ENCODE results near the gene SHC4. TPM values are rescaled to one million over a fixed set of nuclear protein-coding genes. Genes with fewer than 3 reads are reported as not detected.

The SHC4 gene
- total and polyA plus RNA-seq, 2 of the 13 experiments (the other 11 are each of a cell fraction or from before 2014, with no cell fraction given), result 0.04 TPM; not detected in 1

GRCh38 chr15:48929661-48930060 is 34.1 kb downstream of the SHC4 start:
- H3K79me2 ChIP-seq (ENCODE audit: insufficient read depth, low read length), result no peaks in the 10 kb centered on the region
- TF ChIP-seq, protein P1, sequence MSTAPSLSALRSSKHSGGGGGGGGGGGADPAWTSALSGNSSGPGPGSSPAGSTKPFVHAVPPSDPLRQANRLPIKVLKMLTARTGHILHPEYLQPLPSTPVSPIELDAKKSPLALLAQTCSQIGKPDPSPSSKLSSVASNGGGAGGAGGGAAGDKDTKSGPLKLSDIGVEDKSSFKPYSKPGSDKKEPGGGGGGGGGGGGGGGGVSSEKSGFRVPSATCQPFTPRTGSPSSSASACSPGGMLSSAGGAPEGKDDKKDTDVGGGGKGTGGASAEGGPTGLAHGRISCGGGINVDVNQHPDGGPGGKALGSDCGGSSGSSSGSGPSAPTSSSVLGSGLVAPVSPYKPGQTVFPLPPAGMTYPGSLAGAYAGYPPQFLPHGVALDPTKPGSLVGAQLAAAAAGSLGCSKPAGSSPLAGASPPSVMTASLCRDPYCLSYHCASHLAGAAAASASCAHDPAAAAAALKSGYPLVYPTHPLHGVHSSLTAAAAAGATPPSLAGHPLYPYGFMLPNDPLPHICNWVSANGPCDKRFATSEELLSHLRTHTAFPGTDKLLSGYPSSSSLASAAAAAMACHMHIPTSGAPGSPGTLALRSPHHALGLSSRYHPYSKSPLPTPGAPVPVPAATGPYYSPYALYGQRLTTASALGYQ (CRISPR knock-in tag; IDR thresholded peaks at IDR 0.05), result no peak
- TF ChIP-seq RBAK (CRISPR knock-in tag; IDR thresholded peaks at IDR 0.05) (no peak), ZNF772 (CRISPR knock-in tag; IDR thresholded peaks at IDR 0.05) (no peak), ZNF143 (CRISPR knock-in tag; IDR thresholded peaks at IDR 0.05) (no peak), FOXO4 (CRISPR knock-in tag; conservative IDR thresholded peaks at IDR 0.05) (no peak), ZNF660 (CRISPR knock-in tag; IDR thresholded peaks at IDR 0.05; ENCODE audit: borderline replicate concordance, low read depth) (no peak), ZNF776 (CRISPR knock-in tag; IDR thresholded peaks at IDR 0.05) (no peak), ZFAT (CRISPR knock-in tag; conservative IDR thresholded peaks at IDR 0.05) (no peak), ZSCAN25 (CRISPR knock-in tag; IDR thresholded peaks at IDR 0.05) (no peak), HBP1 (CRISPR knock-in tag; IDR thresholded peaks at IDR 0.05; ENCODE audit: low read depth) (no peak), TARDBP (CRISPR knock-in tag; IDR thresholded peaks at IDR 0.05) (no peak), FLYWCH1 (CRISPR knock-in tag; IDR thresholded peaks at IDR 0.05) (no peak), THAP11 (CRISPR knock-in tag; IDR thresholded peaks at IDR 0.05) (no peak), ZNF530 (CRISPR knock-in tag; IDR thresholded peaks at IDR 0.05; ENCODE audit: low read depth) (no peak), HOXA7 (CRISPR knock-in tag; IDR thresholded peaks at IDR 0.05) (no peak), ETV6 (CRISPR knock-in tag; conservative IDR thresholded peaks at IDR 0.05) (no peak)
- TF ChIP-seq, protein P2, sequence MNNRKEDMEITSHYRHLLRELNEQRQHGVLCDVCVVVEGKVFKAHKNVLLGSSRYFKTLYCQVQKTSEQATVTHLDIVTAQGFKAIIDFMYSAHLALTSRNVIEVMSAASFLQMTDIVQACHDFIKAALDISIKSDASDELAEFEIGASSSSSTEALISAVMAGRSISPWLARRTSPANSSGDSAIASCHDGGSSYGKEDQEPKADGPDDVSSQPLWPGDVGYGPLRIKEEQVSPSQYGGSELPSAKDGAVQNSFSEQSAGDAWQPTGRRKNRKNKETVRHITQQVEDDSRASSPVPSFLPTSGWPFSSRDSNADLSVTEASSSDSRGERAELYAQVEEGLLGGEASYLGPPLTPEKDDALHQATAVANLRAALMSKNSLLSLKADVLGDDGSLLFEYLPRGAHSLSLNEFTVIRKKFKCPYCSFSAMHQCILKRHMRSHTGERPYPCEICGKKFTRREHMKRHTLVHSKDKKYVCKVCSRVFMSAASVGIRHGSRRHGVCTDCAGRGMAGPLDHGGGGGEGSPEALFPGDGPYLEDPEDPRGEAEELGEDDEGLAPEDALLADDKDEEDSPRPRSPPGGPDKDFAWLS (CRISPR knock-in tag; IDR thresholded peaks at IDR 0.05; ENCODE audit: borderline replicate concordance), result no peak
- DNase-seq (ENCODE audit: low spot score), result no peak
- H3K9me3 ChIP-seq (ENCODE audit: low read length), result no peaks in the 10 kb centered on the region
- no peak overlapping the region for H3K27ac ChIP-seq (ENCODE audit: extremely low read length, insufficient read depth, low read length)
- intact Hi-C loops (cut with micrococcal nuclease; ENCODE audit: unreplicated experiment) (no loop called here), in situ Hi-C loops (cut with HindIII; ENCODE audit: extremely low pct_ligation_motif_present, low pct_unique_long_range_greater_than_20kb) (no loop called here)
- BruUV-seq (replicated peaks), result no TSS peak
- CTCF ChIA-PET (ENCODE audit: low intra/inter-chr PET ratio, low total read pairs), result no interaction called here
- H3K36me3 ChIP-seq (replicated peaks in 1 of 2; ENCODE audit: control insufficient read depth in 1 of 2, insufficient read depth in 2 of 2, low read length in 2 of 2), result no peaks in the 10 kb centered on the region
- POLR2A ChIA-PET, result no interaction called here
- FAIRE-seq, result no peak
- ATAC-seq, result no peak
- no peak overlapping the region for H3K9ac ChIP-seq (ENCODE audit: insufficient read depth, low read depth, low read length)
- no peaks in the 10 kb centered on the region for H4K20me1 ChIP-seq (ENCODE audit: insufficient read depth, low read length)
- H3K4me2 ChIP-seq (ENCODE audit: low read depth, low read length), result no peak overlapping the region
- no peaks in the 10 kb centered on the region for H3K4me1 ChIP-seq (ENCODE audit: insufficient read depth, low read length)
- no peak overlapping the region for H2AFZ ChIP-seq (ENCODE audit: low read length)
- H3K27me3 ChIP-seq (ENCODE audit: control insufficient read depth in 1 of 2, insufficient read depth in 2 of 2, low read length in 2 of 2), result no peaks in the 10 kb centered on the region; a peak in 1 of 5 replicates
- H3K4me3 ChIP-seq (replicated peaks in 1 of 3; ENCODE audit: insufficient read depth in 1 of 3, low read depth in 2 of 3, low read length in 3 of 3), result no peak overlapping the region
- 0% methylated on average over 1 of the region's 3 CpGs for WGBS (ENCODE audit: low lambda C conversion rate)
